GM18873 (cell line): ENCODE results near the gene NR0B2.
"Not testable (repeated sequence)": the region's sequence is repeated elsewhere in the genome, so short reads cannot be mapped to it uniquely, and the experiment has no call there.

Source experiments
- ATAC-seq: cut with Tn5 transposase; IDR thresholded peaks from one replicate; pipeline ENCODE4 v1.9.1; 2021; ENCODE audit warnings: mild to moderate bottlenecking, moderate library complexity, moderate number of reproducible peaks; ENCODE audit not compliant: unreplicated experiment, low FRiP score

NR0B2 gene

GRCh38 chr1:26894263-26894662 is 19.5 kb downstream of the NR0B2 start:
- ATAC-seq: no peak

GRCh38 chr1:26890467-26890796 is 23.3 kb downstream of the NR0B2 start:
- no peak for ATAC-seq

- ATAC-seq: no peak
Observed at GRCh38 chr1:26889551-26890466, 24.0 kb downstream of the NR0B2 start, which contains the start of gene GPN2. GPN2 (minus strand) TSS chr1:26890283; CDS start chr1:26890096, 187 bp downstream.

- no peak for ATAC-seq
Observed at GRCh38 chr1:26888231-26888630, 25.5 kb downstream of the NR0B2 start.

GRCh38 chr1:26887125-26887524 is 26.6 kb downstream of the NR0B2 start:
- ATAC-seq: no peak

GRCh38 chr1:26882696-26883463 is 30.9 kb downstream of the NR0B2 start:
- no peak for ATAC-seq

GRCh38 chr1:26881611-26882010 is 32.2 kb downstream of the NR0B2 start:
- ATAC-seq: not testable (repeated sequence)

- no peak for ATAC-seq
Observed at GRCh38 chr1:26879793-26880192, 34.0 kb downstream of the NR0B2 start.

GRCh38 chr1:26877326-26877725 is 36.4 kb downstream of the NR0B2 start:
- ATAC-seq: no peak

- ATAC-seq: no peak
Observed at GRCh38 chr1:26874896-26875295, 38.9 kb downstream of the NR0B2 start.

GRCh38 chr1:26873097-26873496 is 40.7 kb downstream of the NR0B2 start:
- ATAC-seq: not testable (repeated sequence)

GRCh38 chr1:26864610-26865480 is 48.9 kb downstream of the NR0B2 start:
- peak; percentile 84 for ATAC-seq

GRCh38 chr1:26863685-26864077 is 50.1 kb downstream of the NR0B2 start:
- no peak for ATAC-seq

GRCh38 chr1:26862781-26863684 is 50.7 kb downstream of the NR0B2 start, which contains the start of gene SFN:
SFN (plus strand) TSS chr1:26863149; CDS start chr1:26863213, 64 bp downstream.
- no peak for ATAC-seq

GRCh38 chr1:26861889-26862378 is 51.8 kb downstream of the NR0B2 start:
- no peak for ATAC-seq
